Subcutaneous abdominal adipose tissue (tissue), 5 donors: ENCODE measurements around the gene EFNA4.

Experiments
- H3K27ac ChIP-seq: one replicate; pipeline ENCODE4 v1.7.0; 2013; ENCODE audit warnings: low read depth, mild to moderate bottlenecking, inconsistent platforms, low read length, moderate library complexity
- H3K27me3 ChIP-seq, 5 donors: one replicate each; pipeline ENCODE4 v1.7.0; 2013; ENCODE audit warnings: low read length in 5 of 5, inconsistent platforms in 1 of 5; ENCODE audit not compliant: control insufficient read depth in 5 of 5, insufficient read depth in 4 of 5
- H3K36me3 ChIP-seq, 5 donors: one replicate each; pipeline ENCODE4 v1.7.0; 2013; ENCODE audit warnings: low read length in 5 of 5; ENCODE audit not compliant: control insufficient read depth in 5 of 5, insufficient read depth in 5 of 5
- H3K4me1 ChIP-seq, 5 donors: one replicate each; pipeline ENCODE4 v1.7.0; 2013; ENCODE audit warnings: low read length in 5 of 5, mild to moderate bottlenecking in 3 of 5, moderate library complexity in 1 of 5; ENCODE audit not compliant: control insufficient read depth in 5 of 5, insufficient read depth in 5 of 5
- H3K4me3 ChIP-seq, 5 donors: one replicate each; pipeline ENCODE4 v1.7.0; 2013; ENCODE audit warnings: low read length in 5 of 5, low read depth in 1 of 5
- H3K9ac ChIP-seq, 5 donors: one replicate each; pipeline ENCODE4 v1.7.0; 2013; ENCODE audit warnings: low read length in 5 of 5, mild to moderate bottlenecking in 4 of 5, moderate library complexity in 3 of 5
- H3K9me3 ChIP-seq, 5 donors: one replicate each; pipeline ENCODE4 v1.7.0; 2013; ENCODE audit warnings: low read length in 5 of 5; ENCODE audit not compliant: control insufficient read depth in 5 of 5
- donor health status: healthy.
- donor health status: healthy.
- donor health status: healthy.
- donor health status: healthy.
- donor health status: healthy.

Gene EFNA4

GRCh38 chr1:155022136-155022926, 41.2 kb upstream of the EFNA4 start:
- H3K4me1 ChIP-seq, result peaks cover 0 to 23% (median 19%) of the 10 kb centered on the region in 5 donors
- no peak overlapping the region for H3K27ac ChIP-seq
- no peak overlapping the region for H3K4me3 ChIP-seq
- no peaks in the 10 kb centered on the region for H3K27me3 ChIP-seq
- H3K36me3 ChIP-seq, result no peaks in the 10 kb centered on the region
- H3K9me3 ChIP-seq, result no peaks in the 10 kb centered on the region
- peak overlapping the region in 1 of 5 donors; percentile 20 for H3K9ac ChIP-seq

- Histone ChIP-seq H3K27me3 (no peaks in the 10 kb centered on the region), H3K36me3 (no peaks in the 10 kb centered on the region), H3K4me1 (peaks cover 0 to 19% (median 13%) of the 10 kb centered on the region in 5 donors), H3K4me3 (no peak overlapping the region), H3K9me3 (no peaks in the 10 kb centered on the region), H3K9ac (no peak overlapping the region), H3K27ac (no peak overlapping the region)
Measured at GRCh38 chr1:155022927-155023236, 40.7 kb upstream of the EFNA4 start.

- Histone ChIP-seq H3K27ac (no peak overlapping the region), H3K4me1 (peaks cover 0 to 11% (median 8%) of the 10 kb centered on the region in 5 donors), H3K9ac (no peak overlapping the region), H3K27me3 (no peaks in the 10 kb centered on the region), H3K9me3 (no peaks in the 10 kb centered on the region), H3K4me3 (no peak overlapping the region), H3K36me3 (no peaks in the 10 kb centered on the region)
Measured at GRCh38 chr1:155023627-155024026, 39.9 kb upstream of the EFNA4 start.

GRCh38 chr1:155024315-155024714, 39.2 kb upstream of the EFNA4 start:
- H3K36me3 ChIP-seq, result no peaks in the 10 kb centered on the region
- no peak overlapping the region for H3K9ac ChIP-seq
- no peaks in the 10 kb centered on the region for H3K9me3 ChIP-seq
- no peaks in the 10 kb centered on the region for H3K27me3 ChIP-seq
- no peak overlapping the region for H3K27ac ChIP-seq
- H3K4me3 ChIP-seq, result no peak overlapping the region
- H3K4me1 ChIP-seq, result peaks cover 0 to 4% (median under 1%) of the 10 kb centered on the region in 5 donors

GRCh38 chr1:155026154-155026553, 37.4 kb upstream of the EFNA4 start:
- Histone ChIP-seq H3K4me3 (no peak overlapping the region), H3K4me1 (no peaks in the 10 kb centered on the region), H3K9me3 (no peaks in the 10 kb centered on the region), H3K27me3 (no peaks in the 10 kb centered on the region), H3K36me3 (no peaks in the 10 kb centered on the region), H3K27ac (no peak overlapping the region), H3K9ac (no peak overlapping the region)

- H3K9me3 ChIP-seq, result no peaks in the 10 kb centered on the region
- no peak overlapping the region for H3K27ac ChIP-seq
- no peak overlapping the region for H3K4me3 ChIP-seq
- no peaks in the 10 kb centered on the region for H3K36me3 ChIP-seq
- H3K4me1 ChIP-seq, result no peaks in the 10 kb centered on the region
- H3K9ac ChIP-seq, result no peak overlapping the region
- H3K27me3 ChIP-seq, result no peaks in the 10 kb centered on the region
Measured at GRCh38 chr1:155026588-155026987, 37.0 kb upstream of the EFNA4 start.

- H3K4me1 ChIP-seq, result no peaks in the 10 kb centered on the region
- H3K9ac ChIP-seq, result no peak overlapping the region
- no peaks in the 10 kb centered on the region for H3K9me3 ChIP-seq
Measured at GRCh38 chr1:155029513-155030242, 33.9 kb upstream of the EFNA4 start.

GRCh38 chr1:155030243-155030795, 33.2 kb upstream of the EFNA4 start:
- Histone ChIP-seq H3K9me3 (no peaks in the 10 kb centered on the region), H3K4me3 (no peak overlapping the region), H3K27ac (no peak overlapping the region), H3K27me3 (no peaks in the 10 kb centered on the region), H3K4me1 (no peaks in the 10 kb centered on the region), H3K36me3 (no peaks in the 10 kb centered on the region), H3K9ac (no peak overlapping the region)

More at GRCh38 chr1:155029513-155030242, 33.9 kb upstream of the EFNA4 start:
- Histone ChIP-seq H3K36me3 (no peaks in the 10 kb centered on the region), H3K27ac (no peak overlapping the region), H3K27me3 (no peaks in the 10 kb centered on the region), H3K4me3 (no peak overlapping the region)

- H3K4me3 ChIP-seq, result no peak overlapping the region
- H3K9me3 ChIP-seq, result no peaks in the 10 kb centered on the region
- no peak overlapping the region for H3K27ac ChIP-seq
- H3K4me1 ChIP-seq, result peaks cover 0 to under 1% (median 0%) of the 10 kb centered on the region in 5 donors
- no peaks in the 10 kb centered on the region for H3K36me3 ChIP-seq
- H3K9ac ChIP-seq, result no peak overlapping the region
- no peaks in the 10 kb centered on the region for H3K27me3 ChIP-seq
Measured at GRCh38 chr1:155030899-155031298, 32.6 kb upstream of the EFNA4 start.

- no peaks in the 10 kb centered on the region for H3K9me3 ChIP-seq
- H3K27ac ChIP-seq, result no peak overlapping the region
- no peak overlapping the region for H3K9ac ChIP-seq
- H3K36me3 ChIP-seq, result no peaks in the 10 kb centered on the region
- H3K4me1 ChIP-seq, result peaks cover 0 to 14% (median 11%) of the 10 kb centered on the region in 5 donors
- H3K27me3 ChIP-seq, result no peaks in the 10 kb centered on the region
- no peak overlapping the region for H3K4me3 ChIP-seq
Measured at GRCh38 chr1:155032886-155033285, 30.7 kb upstream of the EFNA4 start.
